Activated B cell treated with CpG ODN at 0.5 μM for 24 hours (primary cell): ENCODE results near the gene PRR11. TPM values are rescaled to one million over a fixed set of nuclear protein-coding genes. Genes with fewer than 3 reads are reported as not detected.

Experiments used
- ATAC-seq: fragments of 200-7000 bp; cut with Tn5 transposase; one replicate; pipeline ENCODE4 v1.10.0; 2021; ENCODE audit warnings: low read depth, mild to moderate bottlenecking, moderate library complexity
- CTCF ChIA-PET: fragments of 350-600 bp; sonication (Branson Sonifier 250); formaldehyde crosslinking; loops from one replicate; lab custom pipeline; 2021; ENCODE audit warnings: antibody characterized with exemption; lab: Charles Lee
- POLR2A ChIA-PET: fragments of 350-600 bp; sonication (Branson Sonifier 250); formaldehyde crosslinking; loops from one replicate; lab custom pipeline; 2021; ENCODE audit warnings: antibody characterized with exemption; lab: Charles Lee
- DNase-seq: peaks from one replicate; pipeline ENCODE4 v3.0.0; 2022
- H3K27ac Mint-ChIP-seq: one replicate; pipeline ENCODE4 v1.8.0; 2020; ENCODE audit warnings: mixed read lengths
- H3K27me3 Mint-ChIP-seq: one replicate; pipeline ENCODE4 v1.8.0; 2021; ENCODE audit warnings: mixed read lengths
- H3K36me3 Mint-ChIP-seq: one replicate; pipeline ENCODE4 v1.8.0; 2021; ENCODE audit warnings: low read depth, mixed read lengths
- H3K4me1 Mint-ChIP-seq: one replicate; pipeline ENCODE4 v1.8.0; 2021; ENCODE audit warnings: mixed read lengths
- H3K4me3 Mint-ChIP-seq: one replicate; pipeline ENCODE4 v1.8.0; 2020; ENCODE audit warnings: mild to moderate bottlenecking, mixed read lengths
- H3K9me3 Mint-ChIP-seq: one replicate; pipeline ENCODE4 v1.8.0; 2020; ENCODE audit warnings: mixed read lengths
- intact Hi-C: fragments of 100-400 bp; cut with micrococcal nuclease; formaldehyde crosslinking; loops from one replicate; pipeline ENCODE4 v1.15.1; 2024
- total RNA-seq: library from RNA; stranded (reverse); gene quantifications from 2 replicates; pipeline ENCODE4 v1.2.3, GENCODE V29; 2022
- TF ChIP-seq, protein P1 (sequence below): fragments of 200-600 bp; IDR thresholded peaks from one replicate; pipeline ENCODE4 v1.8.0; 2022; ENCODE audit warnings: antibody characterized with exemption, mild to moderate bottlenecking

Gene PRR11
- total RNA-seq, 1 donor from 2014 or later = 4.8 TPM

DNA sequence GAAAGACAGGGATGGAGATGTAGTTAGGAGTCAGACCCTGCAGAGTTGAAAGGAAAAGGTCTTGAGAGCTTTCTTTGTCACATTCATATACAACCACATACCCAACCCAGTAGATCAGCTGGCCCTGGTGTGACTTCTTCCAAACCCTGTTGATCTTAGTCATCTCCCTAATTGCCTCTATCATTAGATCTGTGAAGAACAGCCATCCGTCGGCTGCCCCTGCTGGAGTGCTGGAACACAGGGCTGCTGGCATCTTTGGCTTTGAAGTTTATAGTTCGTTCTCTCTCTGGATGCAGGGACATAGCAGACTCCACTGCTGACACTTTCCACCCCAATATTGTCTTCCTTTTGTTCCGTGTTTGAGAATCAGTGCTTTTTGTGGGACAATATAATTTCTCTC lies 43.9 kb downstream of the PRR11 start:
- POLR2A ChIA-PET = no interaction called here
- ATAC-seq = no peak
- H3K9me3 Mint-ChIP-seq = no peaks in the 10 kb centered on the region

DNA sequence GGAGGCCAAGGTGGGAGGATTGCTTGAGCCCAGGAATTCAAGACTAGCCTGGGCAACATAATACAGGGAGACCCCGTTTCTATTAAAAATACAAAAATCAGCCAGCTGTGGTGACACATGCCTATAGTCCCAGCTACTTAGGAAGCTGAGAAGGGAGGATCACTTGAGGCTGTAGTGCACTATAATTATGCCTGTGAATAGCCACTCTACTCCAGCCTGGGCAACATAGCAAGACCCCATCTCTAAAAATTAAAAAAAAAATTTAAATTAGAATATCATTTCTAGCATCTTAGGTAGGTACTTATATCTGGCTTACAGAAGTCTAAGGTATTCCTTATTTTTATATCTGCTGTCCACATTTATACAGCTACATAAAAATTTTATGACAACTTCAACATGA lies 46.8 kb downstream of the PRR11 start:
- no peak overlapping the region for H3K4me3 Mint-ChIP-seq
- no peaks in the 10 kb centered on the region for H3K36me3 Mint-ChIP-seq
- no peak overlapping the region for H3K27ac Mint-ChIP-seq
- ATAC-seq (no peak), DNase-seq (no peak)
- ChIA-PET POLR2A (interaction anchor here (0.6 kb wide), 1 partner anchor 213 kb away, joined by 3 read pairs; no protein-coding TSS in a partner anchor), CTCF (no interaction called here)
- no peaks in the 10 kb centered on the region for H3K27me3 Mint-ChIP-seq
- no peaks in the 10 kb centered on the region for H3K9me3 Mint-ChIP-seq
- intact Hi-C loops = no loop called here
- TF ChIP-seq, protein P1, sequence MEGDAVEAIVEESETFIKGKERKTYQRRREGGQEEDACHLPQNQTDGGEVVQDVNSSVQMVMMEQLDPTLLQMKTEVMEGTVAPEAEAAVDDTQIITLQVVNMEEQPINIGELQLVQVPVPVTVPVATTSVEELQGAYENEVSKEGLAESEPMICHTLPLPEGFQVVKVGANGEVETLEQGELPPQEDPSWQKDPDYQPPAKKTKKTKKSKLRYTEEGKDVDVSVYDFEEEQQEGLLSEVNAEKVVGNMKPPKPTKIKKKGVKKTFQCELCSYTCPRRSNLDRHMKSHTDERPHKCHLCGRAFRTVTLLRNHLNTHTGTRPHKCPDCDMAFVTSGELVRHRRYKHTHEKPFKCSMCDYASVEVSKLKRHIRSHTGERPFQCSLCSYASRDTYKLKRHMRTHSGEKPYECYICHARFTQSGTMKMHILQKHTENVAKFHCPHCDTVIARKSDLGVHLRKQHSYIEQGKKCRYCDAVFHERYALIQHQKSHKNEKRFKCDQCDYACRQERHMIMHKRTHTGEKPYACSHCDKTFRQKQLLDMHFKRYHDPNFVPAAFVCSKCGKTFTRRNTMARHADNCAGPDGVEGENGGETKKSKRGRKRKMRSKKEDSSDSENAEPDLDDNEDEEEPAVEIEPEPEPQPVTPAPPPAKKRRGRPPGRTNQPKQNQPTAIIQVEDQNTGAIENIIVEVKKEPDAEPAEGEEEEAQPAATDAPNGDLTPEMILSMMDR = no peak
- H3K4me1 Mint-ChIP-seq = no peaks in the 10 kb centered on the region

More for the DNA sequence above, 43.9 kb downstream of the PRR11 start:
- no peak for DNase-seq
- Mint-ChIP-seq H3K4me3 (no peak overlapping the region), H3K27ac (no peak overlapping the region), H3K4me1 (no peaks in the 10 kb centered on the region), H3K36me3 (no peaks in the 10 kb centered on the region), H3K27me3 (no peaks in the 10 kb centered on the region)
- TF ChIP-seq, protein P1 = no peak
- intact Hi-C loops = no loop called here
- CTCF ChIA-PET = no interaction called here

DNA sequence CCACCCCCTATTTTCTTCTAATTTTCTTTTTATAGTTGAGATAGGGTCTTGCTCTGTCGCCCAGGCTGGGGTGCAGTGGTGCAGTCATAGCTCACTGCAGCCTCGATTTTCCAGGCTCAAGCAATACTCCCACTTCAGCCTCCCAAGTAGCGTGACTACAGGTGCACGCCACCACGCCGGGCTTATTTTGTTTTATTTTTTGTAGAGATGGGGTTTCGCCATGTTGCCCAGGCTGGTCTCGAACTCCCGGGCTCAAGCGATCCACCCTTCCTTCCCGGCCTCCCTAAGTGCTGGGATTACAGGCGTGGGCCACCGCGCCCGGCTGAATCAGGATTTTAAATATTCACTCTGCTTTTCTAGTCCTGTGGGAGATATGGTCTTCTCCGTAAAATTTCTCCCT lies 63.8 kb downstream of the PRR11 start:
- peaks cover 11% of the 10 kb centered on the region for H3K36me3 Mint-ChIP-seq
- H3K9me3 Mint-ChIP-seq = no peaks in the 10 kb centered on the region
- H3K4me3 Mint-ChIP-seq = no peak overlapping the region
- H3K27me3 Mint-ChIP-seq = no peaks in the 10 kb centered on the region
- no peak for ATAC-seq
- POLR2A ChIA-PET = interaction anchor here (1.3 to 2.2 kb wide), 2 partner anchors 10 to 588 kb away, joined by 8 to 27 read pairs; partner anchors contain the start of gene SMG8
- CTCF ChIA-PET = no interaction called here
- intact Hi-C loops = no loop called here
- TF ChIP-seq, protein P1 = no peak
- H3K27ac Mint-ChIP-seq = no peak overlapping the region
- DNase-seq = no peak
- H3K4me1 Mint-ChIP-seq = peaks cover 15% of the 10 kb centered on the region

DNA sequence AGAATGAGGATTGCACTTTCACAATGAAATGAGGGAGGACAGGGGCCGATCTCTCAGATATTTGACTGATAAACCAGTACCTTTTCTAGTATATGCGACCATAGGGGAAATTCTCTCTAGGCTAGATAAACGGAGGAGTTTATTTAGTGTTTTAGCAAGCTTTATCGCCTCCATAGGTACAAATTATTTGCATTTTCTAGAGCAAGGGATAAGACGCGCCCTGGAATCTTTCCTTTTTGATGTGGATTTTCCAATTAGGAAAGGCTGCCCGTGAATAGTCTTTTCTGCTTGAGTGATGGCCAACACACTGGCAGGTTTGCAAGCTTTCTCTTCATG lies 64.4 kb downstream of the PRR11 start:
- ChIA-PET CTCF (interaction anchor here (0.9 kb wide), 1 partner anchor 26 kb away, joined by 3 read pairs; no protein-coding TSS in a partner anchor), POLR2A (interaction anchor here (1.3 to 2.2 kb wide), 2 partner anchors 10 to 588 kb away, joined by 8 to 27 read pairs; partner anchors contain the start of gene SMG8)
- Mint-ChIP-seq H3K4me3 (peak overlapping the region; percentile 94), H3K36me3 (peaks cover 6% of the 10 kb centered on the region), H3K9me3 (no peaks in the 10 kb centered on the region), H3K27me3 (no peaks in the 10 kb centered on the region), H3K27ac (peak overlapping the region; percentile 85), H3K4me1 (peaks cover 13% of the 10 kb centered on the region)
- no peak for ATAC-seq
- intact Hi-C loops = loop anchor here (1.0 to 10.0 kb wide), 8 partner anchors 10 to 1175 kb away; partner anchors contain the start of genes PRR11, SKA2, SMG8 and TRIM37
- TF ChIP-seq, protein P1 = no peak
- no peak for DNase-seq

DNA sequence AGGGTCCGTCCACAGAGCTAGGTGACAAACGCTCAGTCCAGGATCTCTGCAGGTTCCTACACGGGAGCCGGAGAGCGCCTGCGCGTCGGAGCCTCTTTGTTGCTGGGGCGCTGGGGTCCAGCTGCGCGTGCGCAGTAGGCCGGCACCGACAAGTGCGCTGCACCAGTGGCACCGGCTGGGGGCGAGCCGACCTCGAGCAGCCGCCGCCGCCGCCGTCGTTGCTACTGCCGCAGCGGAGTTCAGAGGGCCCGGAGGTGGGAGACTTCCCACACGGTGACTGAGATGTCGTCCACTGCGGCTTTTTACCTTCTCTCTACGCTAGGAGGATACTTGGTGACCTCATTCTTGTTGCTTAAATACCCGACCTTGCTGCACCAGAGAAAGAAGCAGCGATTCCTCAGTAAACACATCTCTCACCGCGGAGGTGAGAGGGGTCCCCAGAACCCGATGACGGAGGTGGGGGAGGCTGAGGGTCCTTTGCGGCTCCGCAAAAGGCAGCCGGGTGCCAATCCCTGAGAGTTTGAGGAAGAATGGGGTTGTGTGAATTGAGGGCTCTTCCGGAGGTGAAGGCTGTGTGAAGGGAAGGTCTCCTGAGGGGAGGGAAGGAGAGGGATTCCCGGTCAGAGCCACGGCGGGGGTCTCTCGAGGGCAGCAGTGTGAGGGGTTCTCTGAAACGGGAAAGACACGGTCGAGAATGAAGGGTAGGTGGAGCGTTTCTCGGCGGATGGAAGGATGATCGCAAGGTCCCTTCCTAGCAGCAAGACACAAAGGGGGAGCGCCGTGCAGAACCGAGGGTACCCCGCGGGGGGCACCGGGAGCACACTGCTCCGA lies 65.0 kb downstream of the PRR11 start, which contains the start of gene GDPD1:
TSS of gene GDPD1 (plus strand) at position 184 of the 831 bp plus-strand sequence. CDS start at position 283, 99 bp downstream.
- ATAC-seq (peak; percentile 99), DNase-seq (peak; percentile 95)
- ChIA-PET POLR2A (interaction anchor here (0.7 to 2.2 kb wide), 4 partner anchors 11 to 589 kb away, joined by 3 to 27 read pairs (median 8); partner anchors contain the start of gene SMG8), CTCF (interaction anchor here (0.6 to 0.9 kb wide), 2 partner anchors 9 to 26 kb away, joined by 3 to 4 read pairs; no protein-coding TSS in a partner anchor)
- intact Hi-C loops = loop anchor here (1.0 to 10.0 kb wide), 8 partner anchors 10 to 1174 kb away; partner anchors contain the start of genes PRR11, SKA2, SMG8 and TRIM37
- H3K4me3 Mint-ChIP-seq = peak within 1 kb of the TSS; percentile 94
- H3K27ac Mint-ChIP-seq = peak within 1 kb of the TSS; percentile 85
- peaks cover 6% of the 10 kb centered on the region for H3K36me3 Mint-ChIP-seq
- H3K27me3 Mint-ChIP-seq = no peaks in the 10 kb centered on the region
- no peaks in the 10 kb centered on the region for H3K9me3 Mint-ChIP-seq
- H3K4me1 Mint-ChIP-seq = peaks cover 13% of the 10 kb centered on the region
- TF ChIP-seq, protein P1 = no peak
